ENCODE measurements around the gene AP2A2. TPM values are rescaled to one million over a fixed set of nuclear protein-coding genes. Genes with fewer than 3 reads are reported as not detected.
"Not testable (repeated sequence)": the region's sequence is repeated elsewhere in the genome, so short reads cannot be mapped to it uniquely, and the experiment has no call there.

Gene AP2A2
- total RNA-seq, 2 experiments from 2014 or later = 40.1 to 54.0 TPM

DNA sequence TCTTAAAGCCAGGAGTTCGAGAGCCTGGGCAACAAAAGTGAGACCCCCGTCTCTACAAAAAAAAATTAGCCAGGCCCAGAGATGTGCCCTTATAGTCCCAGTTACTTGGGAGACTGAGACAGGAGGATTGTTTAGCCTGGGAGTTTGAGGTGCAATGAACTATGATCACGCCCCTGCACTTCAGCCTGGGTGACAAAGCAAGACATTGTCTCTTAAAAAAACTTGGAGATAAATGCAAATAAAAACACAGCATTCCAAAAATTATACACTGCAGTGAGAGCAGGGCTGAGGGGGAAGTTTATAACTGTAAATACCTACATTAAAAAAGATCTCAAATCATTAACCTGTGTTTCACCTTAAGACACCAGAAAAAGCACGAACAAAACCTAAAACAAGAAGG lies 22.1 kb downstream of the AP2A2 start:
- H3K9me3 Mint-ChIP-seq (ENCODE audit: insufficient read depth) = no peaks in the 10 kb centered on the region
- peaks cover 32% of the 10 kb centered on the region for H3K36me3 Mint-ChIP-seq (ENCODE audit: low read depth)
- POLR2A ChIA-PET = no interaction called here
- no peaks in the 10 kb centered on the region for H3K4me1 Mint-ChIP-seq (ENCODE audit: low read depth)
- H3K27me3 Mint-ChIP-seq (ENCODE audit: low read depth) = no peaks in the 10 kb centered on the region
- CTCF ChIA-PET = interaction anchor here (1.2 to 1.5 kb wide), 2 partner anchors 23 to 103 kb away, joined by 3 read pairs; partner anchors contain the start of gene AP2A2
- no peak overlapping the region for H3K27ac Mint-ChIP-seq
- DNase-seq (no peak), ATAC-seq (no peak)
- no peak overlapping the region for H3K4me3 Mint-ChIP-seq

GRCh38 chr11:951507-951906 lies 25.8 kb downstream of the AP2A2 start:
- Mint-ChIP-seq H3K36me3 (ENCODE audit: low read depth) (peaks cover 22% of the 10 kb centered on the region), H3K9me3 (ENCODE audit: insufficient read depth) (no peaks in the 10 kb centered on the region), H3K27ac (no peak overlapping the region), H3K27me3 (ENCODE audit: low read depth) (no peaks in the 10 kb centered on the region), H3K4me3 (no peak overlapping the region), H3K4me1 (ENCODE audit: low read depth) (peaks cover 3% of the 10 kb centered on the region)
- ChIA-PET POLR2A (no interaction called here), CTCF (no interaction called here)
- ATAC-seq (no peak), DNase-seq (no peak)

GRCh38 chr11:952406-953385 lies 27.0 kb downstream of the AP2A2 start:
- no peak overlapping the region for H3K4me3 Mint-ChIP-seq
- no peaks in the 10 kb centered on the region for H3K27me3 Mint-ChIP-seq (ENCODE audit: low read depth)
- peaks cover 20% of the 10 kb centered on the region for H3K36me3 Mint-ChIP-seq (ENCODE audit: low read depth)
- CTCF ChIA-PET = no interaction called here
- H3K9me3 Mint-ChIP-seq (ENCODE audit: insufficient read depth) = no peaks in the 10 kb centered on the region
- H3K27ac Mint-ChIP-seq = no peak overlapping the region
- POLR2A ChIA-PET = no interaction called here
- ATAC-seq (no peak), DNase-seq (no peak)
- peaks cover 3% of the 10 kb centered on the region for H3K4me1 Mint-ChIP-seq (ENCODE audit: low read depth)

DNA sequence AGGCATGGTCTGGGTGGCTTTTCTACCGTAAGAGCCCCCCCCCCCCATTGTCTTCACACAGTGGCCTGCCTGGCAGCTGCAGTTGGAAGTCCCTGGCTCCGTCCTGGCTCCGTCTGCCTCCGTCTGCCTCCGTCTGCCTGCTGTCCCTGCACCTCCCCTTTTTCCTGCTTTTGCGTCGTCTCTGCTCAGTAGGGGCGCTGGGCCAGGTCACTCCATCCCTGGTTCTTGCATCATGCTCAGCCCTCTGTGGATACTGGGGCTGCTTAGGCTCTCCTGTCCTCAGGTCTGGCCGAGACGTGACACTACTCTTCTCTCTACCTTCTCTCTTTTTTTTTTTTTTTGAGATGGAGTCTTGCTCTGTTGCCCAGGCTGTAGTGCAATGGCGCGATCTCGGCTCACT lies 27.8 kb downstream of the AP2A2 start:
- DNase-seq (no peak), ATAC-seq (no peak)
- H3K27me3 Mint-ChIP-seq (ENCODE audit: low read depth) = no peaks in the 10 kb centered on the region
- H3K9me3 Mint-ChIP-seq (ENCODE audit: insufficient read depth) = no peaks in the 10 kb centered on the region
- peaks cover 3% of the 10 kb centered on the region for H3K4me1 Mint-ChIP-seq (ENCODE audit: low read depth)
- ChIA-PET CTCF (no interaction called here), POLR2A (no interaction called here)
- H3K4me3 Mint-ChIP-seq = no peak overlapping the region
- no peak overlapping the region for H3K27ac Mint-ChIP-seq
- peaks cover 15% of the 10 kb centered on the region for H3K36me3 Mint-ChIP-seq (ENCODE audit: low read depth)

DNA sequence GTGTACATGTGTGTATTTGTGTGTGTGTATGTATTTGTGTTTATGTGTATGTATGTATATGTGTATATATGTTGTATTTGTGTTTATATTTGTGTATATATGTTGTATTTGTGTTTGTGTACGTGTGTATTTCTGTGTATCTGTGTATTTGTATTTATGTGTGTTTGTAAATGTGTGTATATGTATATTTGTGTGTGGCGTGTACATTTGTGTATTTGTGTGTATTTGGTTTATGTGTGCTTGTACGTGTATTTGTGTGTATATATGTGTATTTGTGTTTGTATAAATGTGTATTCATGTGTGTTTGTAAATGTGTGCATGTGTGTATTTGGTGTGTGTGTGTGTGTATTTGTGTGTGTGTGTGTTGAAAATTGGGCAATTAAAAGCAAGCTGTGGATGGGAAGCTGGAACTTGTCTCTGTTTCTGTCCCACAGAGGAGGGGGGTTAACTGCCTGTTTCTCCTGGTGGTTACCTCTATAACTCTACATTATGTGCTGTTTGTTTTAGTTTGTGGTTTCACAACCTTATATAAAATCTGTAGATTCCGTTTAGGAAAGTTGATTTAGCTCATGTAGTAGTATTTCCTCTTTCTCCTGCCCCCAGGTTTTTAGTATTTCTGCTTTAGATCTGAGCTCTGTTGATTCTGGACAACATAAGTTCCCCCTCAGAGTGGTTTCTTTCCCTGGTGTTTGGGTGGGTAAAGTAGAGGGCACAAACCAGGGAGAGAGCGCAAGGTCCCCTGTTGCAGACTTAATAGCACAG lies 28.9 kb downstream of the AP2A2 start:
- CTCF ChIA-PET = no interaction called here
- Mint-ChIP-seq H3K4me1 (ENCODE audit: low read depth) (peaks cover 3% of the 10 kb centered on the region), H3K4me3 (no peak overlapping the region), H3K36me3 (ENCODE audit: low read depth) (peaks cover 6% of the 10 kb centered on the region), H3K9me3 (ENCODE audit: insufficient read depth) (no peaks in the 10 kb centered on the region), H3K27me3 (ENCODE audit: low read depth) (no peaks in the 10 kb centered on the region), H3K27ac (no peak overlapping the region)
- ATAC-seq (no peak), DNase-seq (no peak)
- POLR2A ChIA-PET = no interaction called here

DNA sequence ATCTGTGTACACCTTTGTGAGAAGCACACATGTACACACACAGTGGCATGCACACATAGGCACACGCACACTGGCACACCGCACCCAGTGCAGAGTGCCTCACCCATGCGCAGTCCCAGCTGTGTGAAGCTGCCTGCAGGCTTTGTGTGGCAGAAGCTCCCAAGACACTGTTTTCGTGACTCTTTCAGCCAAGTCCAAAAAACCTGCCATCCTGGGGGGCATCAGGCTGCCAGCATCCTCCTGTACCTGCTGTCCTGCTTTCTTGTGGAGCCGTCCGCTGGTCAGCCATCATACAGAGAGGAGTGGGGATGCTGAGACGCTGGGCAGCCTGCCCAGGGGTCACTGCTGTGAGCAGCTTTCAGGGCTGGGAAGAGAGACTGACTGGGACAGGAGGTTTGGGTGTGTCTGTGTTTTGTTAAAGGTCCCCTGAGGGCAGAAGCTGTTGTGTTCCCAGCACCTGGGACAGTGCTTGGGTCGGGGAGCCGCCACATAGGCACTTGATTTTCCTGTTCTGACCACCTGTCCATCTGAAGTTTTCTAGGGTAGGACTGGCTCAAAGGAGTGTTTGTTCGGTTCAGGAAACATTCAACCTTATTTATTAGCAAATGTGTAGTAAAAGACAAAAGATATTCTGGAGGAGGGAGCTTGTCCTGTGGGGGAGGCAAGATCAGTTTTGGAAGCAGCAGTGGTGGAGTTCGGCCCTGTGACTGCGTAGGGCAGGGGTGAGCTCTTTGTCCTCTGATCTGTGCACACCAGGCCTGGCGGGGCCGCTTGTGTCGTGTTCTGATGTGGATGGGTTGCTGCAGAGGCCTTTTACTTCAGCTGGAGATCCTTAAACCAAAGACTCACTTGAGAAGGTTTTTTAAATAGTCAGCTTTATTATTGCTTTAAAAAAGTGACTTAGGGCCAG lies 29.7 kb downstream of the AP2A2 start:
- Mint-ChIP-seq H3K36me3 (ENCODE audit: low read depth) (peaks cover 1% of the 10 kb centered on the region), H3K4me1 (ENCODE audit: low read depth) (peaks cover 3% of the 10 kb centered on the region), H3K9me3 (ENCODE audit: insufficient read depth) (no peaks in the 10 kb centered on the region), H3K27ac (no peak overlapping the region), H3K27me3 (ENCODE audit: low read depth) (no peaks in the 10 kb centered on the region), H3K4me3 (no peak overlapping the region)
- POLR2A ChIA-PET = interaction anchor here (0.6 kb wide), 1 partner anchor 22 kb away, joined by 3 read pairs; no protein-coding TSS in a partner anchor
- no peak for ATAC-seq
- CTCF ChIA-PET = no interaction called here
- DNase-seq = no peak

DNA sequence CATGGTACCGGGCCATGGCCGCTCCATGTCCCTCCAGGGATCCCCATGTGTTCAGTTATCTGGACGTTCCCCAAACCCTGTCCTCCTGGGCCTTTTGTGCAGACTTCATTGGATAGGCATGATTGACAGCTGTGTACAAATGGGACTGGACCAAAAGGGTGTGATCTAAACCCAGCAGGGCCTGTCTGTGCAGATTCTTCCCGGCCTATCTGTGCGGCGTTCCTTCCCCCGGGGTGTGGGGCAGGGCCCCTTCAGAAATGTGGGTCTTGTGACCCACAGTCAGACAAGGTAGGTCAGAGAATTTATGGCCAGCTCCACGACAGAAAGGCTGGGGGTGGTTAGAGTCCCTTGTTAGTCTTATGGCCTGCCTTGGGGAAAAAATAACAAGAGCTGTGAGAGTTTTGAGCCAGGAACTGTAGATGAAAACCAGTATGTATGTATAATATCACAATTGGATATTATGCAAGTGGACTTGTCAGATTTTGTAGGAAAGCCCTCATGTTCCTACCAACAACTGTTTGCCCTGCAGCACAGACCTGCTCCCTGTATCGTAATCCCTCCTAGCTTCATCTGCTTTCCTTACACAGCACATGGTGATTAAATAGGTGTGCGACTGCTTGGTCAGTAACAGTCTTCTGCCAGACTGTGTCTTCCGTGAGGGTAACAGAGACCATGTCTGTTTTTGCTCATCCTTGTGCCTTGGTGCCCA lies 31.7 kb downstream of the AP2A2 start:
- POLR2A ChIA-PET = no interaction called here
- Mint-ChIP-seq H3K27me3 (ENCODE audit: low read depth) (no peaks in the 10 kb centered on the region), H3K36me3 (ENCODE audit: low read depth) (peaks cover 3% of the 10 kb centered on the region), H3K9me3 (ENCODE audit: insufficient read depth) (no peaks in the 10 kb centered on the region), H3K4me1 (ENCODE audit: low read depth) (peaks cover 3% of the 10 kb centered on the region), H3K4me3 (no peak overlapping the region), H3K27ac (no peak overlapping the region)
- ATAC-seq = no peak
- CTCF ChIA-PET = no interaction called here
- no peak for DNase-seq

DNA sequence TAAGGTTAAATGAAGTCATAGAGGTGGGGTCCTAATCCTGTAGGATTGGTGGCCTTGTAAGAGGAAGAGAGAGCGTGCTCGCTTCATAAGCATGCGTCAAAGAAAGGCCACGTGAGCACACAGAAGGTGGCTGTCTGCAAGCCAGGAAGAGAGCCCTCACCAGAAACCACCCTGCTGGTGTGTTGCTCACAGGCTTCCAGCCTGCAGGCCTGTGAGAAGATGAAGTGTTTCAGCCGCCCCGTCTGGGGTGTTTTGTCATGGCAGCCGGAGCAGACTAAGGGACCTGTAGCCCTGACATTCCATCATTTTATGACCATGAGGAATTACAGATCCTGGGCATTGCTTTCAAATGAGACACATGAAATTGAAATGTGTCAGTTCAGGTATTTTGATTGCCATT lies 32.4 kb downstream of the AP2A2 start:
- Mint-ChIP-seq H3K27me3 (ENCODE audit: low read depth) (no peaks in the 10 kb centered on the region), H3K9me3 (ENCODE audit: insufficient read depth) (no peaks in the 10 kb centered on the region), H3K27ac (no peak overlapping the region), H3K36me3 (ENCODE audit: low read depth) (peaks cover 6% of the 10 kb centered on the region), H3K4me1 (ENCODE audit: low read depth) (peaks cover 3% of the 10 kb centered on the region), H3K4me3 (no peak overlapping the region)
- ChIA-PET POLR2A (no interaction called here), CTCF (no interaction called here)
- DNase-seq (no peak), ATAC-seq (no peak)

DNA sequence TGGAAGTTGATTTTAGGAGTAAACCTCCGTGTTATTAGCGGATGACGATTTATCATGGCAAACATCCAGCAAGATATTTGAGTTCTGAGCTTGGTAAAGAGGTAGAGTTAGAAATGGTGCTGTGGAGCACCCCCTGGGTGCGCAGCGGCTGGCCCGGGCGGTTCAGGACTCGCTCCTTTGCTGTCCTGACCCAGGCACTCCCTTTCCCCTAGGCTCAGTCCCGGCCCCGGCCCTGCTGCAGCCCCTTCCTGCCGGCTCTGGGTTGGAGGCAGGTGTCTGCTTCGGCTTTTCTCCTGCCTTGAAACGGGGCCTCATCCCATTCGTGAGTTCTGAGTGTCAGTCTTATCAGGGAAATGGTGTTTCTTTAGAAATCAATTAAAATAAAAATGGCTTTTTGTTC lies 33.4 kb downstream of the AP2A2 start:
- H3K4me3 Mint-ChIP-seq = no peak overlapping the region
- H3K9me3 Mint-ChIP-seq (ENCODE audit: insufficient read depth) = no peaks in the 10 kb centered on the region
- H3K36me3 Mint-ChIP-seq (ENCODE audit: low read depth) = peaks cover 12% of the 10 kb centered on the region
- no peak for ATAC-seq
- H3K27me3 Mint-ChIP-seq (ENCODE audit: low read depth) = no peaks in the 10 kb centered on the region
- no peak for DNase-seq
- ChIA-PET POLR2A (no interaction called here), CTCF (no interaction called here)
- H3K27ac Mint-ChIP-seq = no peak overlapping the region
- H3K4me1 Mint-ChIP-seq (ENCODE audit: low read depth) = peaks cover 3% of the 10 kb centered on the region

DNA sequence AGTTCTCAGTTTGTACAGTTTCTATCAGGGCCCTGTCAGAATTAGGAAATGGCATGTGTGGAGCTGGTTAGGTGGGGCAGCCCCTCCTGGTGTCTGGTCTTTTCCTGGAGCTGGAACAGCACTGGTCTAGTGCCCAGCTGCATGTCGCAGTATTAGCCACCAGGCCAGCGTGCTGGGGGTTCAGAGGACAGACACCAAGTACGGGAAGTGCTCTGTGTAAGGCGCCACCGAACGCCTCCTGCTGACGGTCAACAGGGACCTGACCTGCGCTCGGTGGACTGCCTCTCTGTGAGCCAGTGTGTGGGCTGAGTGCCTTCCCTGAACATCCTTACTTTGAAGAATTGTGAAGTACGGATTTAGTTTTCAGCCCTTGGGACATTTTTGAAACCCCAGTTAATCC lies 33.9 kb downstream of the AP2A2 start:
- H3K27me3 Mint-ChIP-seq (ENCODE audit: low read depth) = no peaks in the 10 kb centered on the region
- ChIA-PET CTCF (no interaction called here), POLR2A (no interaction called here)
- no peak overlapping the region for H3K27ac Mint-ChIP-seq
- no peak overlapping the region for H3K4me3 Mint-ChIP-seq
- H3K36me3 Mint-ChIP-seq (ENCODE audit: low read depth) = peaks cover 18% of the 10 kb centered on the region
- peaks cover 5% of the 10 kb centered on the region for H3K9me3 Mint-ChIP-seq (ENCODE audit: insufficient read depth)
- ATAC-seq (no peak), DNase-seq (no peak)
- H3K4me1 Mint-ChIP-seq (ENCODE audit: low read depth) = no peaks in the 10 kb centered on the region

DNA sequence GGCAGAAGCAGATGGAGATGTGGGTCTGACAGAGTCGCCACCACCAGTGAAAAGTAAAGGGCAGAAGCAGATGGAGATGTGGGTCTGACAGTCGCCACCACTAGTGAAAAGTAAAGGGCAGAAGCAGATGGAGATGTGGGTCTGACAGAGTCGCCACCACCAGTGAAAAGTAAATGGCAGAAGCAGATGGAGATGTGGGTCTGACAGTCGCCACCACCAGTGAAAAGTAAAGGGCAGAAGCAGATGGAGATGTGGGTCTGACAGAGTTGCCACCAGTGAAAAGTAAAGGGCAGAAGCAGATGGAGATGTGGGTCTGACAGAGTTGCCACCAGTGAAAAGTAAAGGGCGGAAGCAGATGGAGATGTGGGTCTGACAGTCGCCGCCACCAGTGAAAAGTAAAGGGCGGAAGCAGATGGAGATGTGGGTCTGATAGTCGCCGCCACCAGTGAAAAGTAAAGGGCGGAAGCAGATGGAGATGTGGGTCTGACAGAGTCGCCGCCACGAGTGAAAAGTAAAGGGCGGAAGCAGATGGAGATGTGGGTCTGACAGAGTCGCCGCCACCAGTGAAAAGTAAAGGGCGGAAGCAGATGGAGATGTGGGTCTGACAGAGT lies 35.7 kb downstream of the AP2A2 start:
- CTCF ChIA-PET; DNase-seq; H3K9me3 Mint-ChIP-seq (ENCODE audit: insufficient read depth); ATAC-seq; H3K27ac Mint-ChIP-seq; POLR2A ChIA-PET; H3K27me3 Mint-ChIP-seq (ENCODE audit: low read depth); H3K4me3 Mint-ChIP-seq; H3K4me1 Mint-ChIP-seq (ENCODE audit: low read depth): not testable (repeated sequence)
- peaks cover 23% of the 10 kb centered on the region for H3K36me3 Mint-ChIP-seq (ENCODE audit: low read depth)

Measured in activated CD8-positive, alpha-beta T cell treated with anti-CD3 and anti-CD28 coated beads, Interleukin-2, amount 10 ng/mL, durations not matched to agents 7 days and 5 days (primary cell).